OCI-LY1 (cell line): Measurements from ENCODE around the gene OPRM1.

Source experiments
- H2AFZ ChIP-seq: fragments of 200-600 bp; sonication (generic), shearing (Covaris generic); 2 replicates; pipeline ENCODE4 v1.6.0; 2014; ENCODE audit warnings: antibody characterized with exemption, mild to moderate bottlenecking, low read length
- H3F3A ChIP-seq: fragments of 200-600 bp; sonication (generic), shearing (Covaris generic); 2 replicates; pipeline ENCODE4 v1.6.0; 2014; ENCODE audit warnings: mild to moderate bottlenecking, antibody characterized with exemption, low read length, moderate library complexity; ENCODE audit not compliant: insufficient read depth
- H3K27ac ChIP-seq: fragments of 200-600 bp; sonication (generic); 2 replicates; pipeline ENCODE4 v1.5.1; 2014; ENCODE audit warnings: low read length, mixed run types, mild to moderate bottlenecking, low read depth; ENCODE audit not compliant: poor library complexity, severe bottlenecking
- H3K27me3 ChIP-seq: fragments of 200-600 bp; sonication (generic); 2 replicates; pipeline ENCODE4 v1.6.0; 2014; ENCODE audit warnings: antibody characterized with exemption, mild to moderate bottlenecking, low read length, moderate library complexity; ENCODE audit not compliant: insufficient read depth
- H3K36me3 ChIP-seq: fragments of 200-600 bp; sonication (generic); 2 replicates; pipeline ENCODE4 v1.6.1; 2014; ENCODE audit warnings: mild to moderate bottlenecking, antibody characterized with exemption, low read length, moderate library complexity, mixed read lengths; ENCODE audit not compliant: insufficient read depth
- H3K4me1 ChIP-seq: fragments of 200-600 bp; sonication (generic); 2 replicates; pipeline ENCODE4 v1.5.1; 2014; ENCODE audit warnings: mild to moderate bottlenecking, low read length, moderate library complexity; ENCODE audit not compliant: insufficient read depth, severe bottlenecking
- H3K4me2 ChIP-seq: fragments of 200-600 bp; sonication (generic), shearing (Covaris generic); 2 replicates; pipeline ENCODE4 v1.6.1; 2014; ENCODE audit warnings: low read length
- H3K4me3 ChIP-seq: fragments of 200-600 bp; sonication (generic); 2 replicates; pipeline ENCODE4 v1.5.1; 2014; ENCODE audit warnings: low read length, low read depth, mild to moderate bottlenecking, mixed read lengths; ENCODE audit not compliant: poor library complexity, severe bottlenecking
- H3K79me2 ChIP-seq: fragments of 200-600 bp; shearing (Covaris generic); 2 replicates; pipeline ENCODE4 v1.6.1; 2016; ENCODE audit warnings: mixed run types, low read length, mixed read lengths; ENCODE audit not compliant: insufficient read depth
- H3K9ac ChIP-seq: fragments of 200-600 bp; sonication (generic), shearing (Covaris generic); 2 replicates; pipeline ENCODE4 v1.6.1; 2014; ENCODE audit warnings: mild to moderate bottlenecking, low read length, mixed read lengths
- H3K9me2 ChIP-seq: fragments of 200-600 bp; sonication (generic), shearing (Covaris generic); 2 replicates; pipeline ENCODE4 v1.6.1; 2014; ENCODE audit warnings: low read depth, mild to moderate bottlenecking, low read length, mixed read lengths
- H3K9me3 ChIP-seq: fragments of 200-600 bp; shearing (Covaris generic); 2 replicates; pipeline ENCODE4 v1.6.1; 2014; ENCODE audit warnings: low read length, mixed read lengths
- H4K20me1 ChIP-seq: fragments of 200-600 bp; sonication (generic), shearing (Covaris generic); 2 replicates; pipeline ENCODE4 v1.6.0; 2016; ENCODE audit warnings: mild to moderate bottlenecking, low read length; ENCODE audit not compliant: insufficient read depth
- EZH2 ChIP-seq: fragments of 200-600 bp; sonication (generic), shearing (Covaris generic); IDR thresholded peaks from 2 replicates; pipeline ENCODE4 v1.8.0; 2017; ENCODE audit warnings: borderline replicate concordance, mixed run types, mild to moderate bottlenecking, antibody characterized with exemption, low read length, moderate library complexity, mixed read lengths
- TF ChIP-seq, protein P1 (sequence below): fragments of 200-600 bp; sonication (generic), shearing (Covaris generic); IDR thresholded peaks from 2 replicates; pipeline ENCODE4 v1.5.1; 2017; ENCODE audit warnings: mild to moderate bottlenecking, antibody characterized with exemption, low read length, moderate library complexity, mixed read lengths

Gene OPRM1

DNA sequence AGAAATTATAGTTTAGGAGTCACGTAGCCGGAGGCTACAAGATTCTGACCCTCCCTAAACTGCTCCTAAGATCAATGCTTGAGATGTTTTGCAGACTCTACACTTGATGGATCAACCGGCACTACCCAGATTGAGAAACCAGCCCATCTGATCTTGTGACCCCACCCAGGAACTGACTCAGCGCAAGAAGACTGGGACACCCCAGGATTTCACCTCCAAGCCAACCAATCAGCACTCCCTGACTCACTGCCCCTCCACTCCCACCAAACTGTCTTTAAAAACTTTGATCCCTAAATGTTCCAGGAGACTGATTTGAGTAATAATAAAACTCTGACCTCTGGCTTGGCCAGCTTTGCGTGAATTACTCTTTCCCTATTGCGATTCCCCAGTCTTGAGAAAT, 99.8 kb downstream of the OPRM1 start:
- Histone ChIP-seq H3K27ac (no peak overlapping the region), H4K20me1 (no peaks in the 10 kb centered on the region), H3F3A (no peaks in the 10 kb centered on the region), H3K27me3 (no peaks in the 10 kb centered on the region), H3K36me3 (no peaks in the 10 kb centered on the region), H3K4me2 (no peak overlapping the region), H3K4me1 (no peaks in the 10 kb centered on the region), H3K9me2 (no peaks in the 10 kb centered on the region), H3K9ac (no peak overlapping the region), H2AFZ (no peak overlapping the region), H3K79me2 (no peaks in the 10 kb centered on the region), H3K4me3 (no peak overlapping the region), H3K9me3 (no peaks in the 10 kb centered on the region)
- no peak for TF ChIP-seq EZH2
- TF ChIP-seq, protein P1, sequence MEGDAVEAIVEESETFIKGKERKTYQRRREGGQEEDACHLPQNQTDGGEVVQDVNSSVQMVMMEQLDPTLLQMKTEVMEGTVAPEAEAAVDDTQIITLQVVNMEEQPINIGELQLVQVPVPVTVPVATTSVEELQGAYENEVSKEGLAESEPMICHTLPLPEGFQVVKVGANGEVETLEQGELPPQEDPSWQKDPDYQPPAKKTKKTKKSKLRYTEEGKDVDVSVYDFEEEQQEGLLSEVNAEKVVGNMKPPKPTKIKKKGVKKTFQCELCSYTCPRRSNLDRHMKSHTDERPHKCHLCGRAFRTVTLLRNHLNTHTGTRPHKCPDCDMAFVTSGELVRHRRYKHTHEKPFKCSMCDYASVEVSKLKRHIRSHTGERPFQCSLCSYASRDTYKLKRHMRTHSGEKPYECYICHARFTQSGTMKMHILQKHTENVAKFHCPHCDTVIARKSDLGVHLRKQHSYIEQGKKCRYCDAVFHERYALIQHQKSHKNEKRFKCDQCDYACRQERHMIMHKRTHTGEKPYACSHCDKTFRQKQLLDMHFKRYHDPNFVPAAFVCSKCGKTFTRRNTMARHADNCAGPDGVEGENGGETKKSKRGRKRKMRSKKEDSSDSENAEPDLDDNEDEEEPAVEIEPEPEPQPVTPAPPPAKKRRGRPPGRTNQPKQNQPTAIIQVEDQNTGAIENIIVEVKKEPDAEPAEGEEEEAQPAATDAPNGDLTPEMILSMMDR = no peak

DNA sequence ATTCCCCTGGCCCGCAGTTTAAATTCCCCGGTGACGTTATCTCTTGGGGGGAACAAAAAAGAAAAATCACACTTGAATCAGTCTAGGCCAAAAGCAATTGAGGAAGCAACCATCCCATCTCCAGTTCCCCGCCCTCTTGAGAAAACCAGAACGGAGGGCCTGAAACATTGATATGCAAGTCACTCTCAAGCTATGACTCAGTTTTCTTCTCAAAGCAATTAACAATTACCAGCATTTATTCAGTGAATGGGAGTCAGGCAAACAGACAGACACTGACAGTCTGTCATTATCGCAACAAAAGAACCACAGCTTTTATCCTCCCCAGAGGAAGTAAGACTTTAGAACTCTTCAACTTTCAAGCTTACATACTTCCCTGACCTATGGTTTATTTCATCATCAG, 100.9 kb downstream of the OPRM1 start:
- H4K20me1 ChIP-seq = no peaks in the 10 kb centered on the region
- no peak overlapping the region for H3K4me2 ChIP-seq
- H3K27ac ChIP-seq = no peak overlapping the region
- no peaks in the 10 kb centered on the region for H3K9me3 ChIP-seq
- no peak overlapping the region for H2AFZ ChIP-seq
- H3K4me3 ChIP-seq = no peak overlapping the region
- no peak for TF ChIP-seq EZH2
- TF ChIP-seq, protein P1 = no peak
- no peaks in the 10 kb centered on the region for H3F3A ChIP-seq
- H3K4me1 ChIP-seq = no peaks in the 10 kb centered on the region
- no peaks in the 10 kb centered on the region for H3K36me3 ChIP-seq
- no peaks in the 10 kb centered on the region for H3K79me2 ChIP-seq
- no peak overlapping the region for H3K9ac ChIP-seq
- no peaks in the 10 kb centered on the region for H3K27me3 ChIP-seq
- H3K9me2 ChIP-seq = no peaks in the 10 kb centered on the region

DNA sequence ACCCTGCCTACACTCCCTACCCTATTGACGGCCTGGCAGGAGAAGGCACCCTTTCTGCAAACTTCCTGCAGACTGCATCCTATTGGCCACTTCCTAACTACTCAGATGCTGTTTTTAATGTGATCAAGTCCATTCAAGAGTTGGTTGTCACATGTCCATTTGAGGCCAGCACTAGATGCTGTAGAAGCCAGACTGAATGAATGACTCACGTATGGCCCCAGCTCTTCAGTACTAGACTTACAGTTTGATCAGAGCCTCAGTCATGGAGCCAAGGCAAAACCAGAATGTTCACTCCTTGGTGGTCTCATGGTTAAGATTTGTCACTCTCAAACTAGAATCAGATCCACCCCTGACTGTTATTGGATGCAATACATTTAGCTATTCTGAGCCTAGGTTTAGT, 101.7 kb downstream of the OPRM1 start:
- H2AFZ ChIP-seq = no peak overlapping the region
- H3K27me3 ChIP-seq = no peaks in the 10 kb centered on the region
- TF ChIP-seq EZH2 = no peak
- TF ChIP-seq, protein P1 = no peak
- no peaks in the 10 kb centered on the region for H3K79me2 ChIP-seq
- H3K36me3 ChIP-seq = no peaks in the 10 kb centered on the region
- no peaks in the 10 kb centered on the region for H3F3A ChIP-seq
- no peaks in the 10 kb centered on the region for H3K9me2 ChIP-seq
- no peak overlapping the region for H3K27ac ChIP-seq
- no peaks in the 10 kb centered on the region for H3K9me3 ChIP-seq
- no peak overlapping the region for H3K4me2 ChIP-seq
- no peak overlapping the region for H3K4me3 ChIP-seq
- no peak overlapping the region for H3K9ac ChIP-seq
- H4K20me1 ChIP-seq = no peaks in the 10 kb centered on the region
- no peaks in the 10 kb centered on the region for H3K4me1 ChIP-seq
